HG03521 (cell line): ENCODE results near the gene LMF1.
"Not testable (repeated sequence)": the region's sequence is repeated elsewhere in the genome, so short reads cannot be mapped to it uniquely, and the experiment has no call there.

Experiments
- ATAC-seq: cut with Tn5 transposase; IDR thresholded peaks from one replicate; pipeline ENCODE4 v1.9.1; 2021; ENCODE audit warnings: mild to moderate bottlenecking, moderate library complexity; ENCODE audit not compliant: unreplicated experiment

LMF1 gene

GRCh38 chr16:820044-820408 is 150.8 kb downstream of the LMF1 start:
- ATAC-seq: not testable (repeated sequence)

GRCh38 chr16:819336-820043 is 151.3 kb downstream of the LMF1 start:
- ATAC-seq: no peak

- ATAC-seq: no peak
These were observed 152.2 kb downstream of the LMF1 start for GRCh38 chr16:818592-818991.

- ATAC-seq: no peak
These were observed 152.7 kb downstream of the LMF1 start for GRCh38 chr16:818132-818531.

GRCh38 chr16:817001-817906 is 153.5 kb downstream of the LMF1 start:
- no peak for ATAC-seq

GRCh38 chr16:815861-816260 is 154.9 kb downstream of the LMF1 start:
- no peak for ATAC-seq

GRCh38 chr16:814974-815373 is 155.8 kb downstream of the LMF1 start:
- no peak for ATAC-seq

- ATAC-seq: no peak
These were observed 156.8 kb downstream of the LMF1 start for GRCh38 chr16:813916-814412.

GRCh38 chr16:813204-813915 is 157.4 kb downstream of the LMF1 start:
- ATAC-seq: no peak

- ATAC-seq: no peak
These were observed 162.7 kb downstream of the LMF1 start for GRCh38 chr16:808085-808386.

GRCh38 chr16:807347-808084 is 163.3 kb downstream of the LMF1 start:
- peak; percentile 90 for ATAC-seq

GRCh38 chr16:805474-805873 is 165.3 kb downstream of the LMF1 start:
- no peak for ATAC-seq

- no peak for ATAC-seq
These were observed 166.4 kb downstream of the LMF1 start for GRCh38 chr16:804193-805048.

GRCh38 chr16:803754-804080 is 167.1 kb downstream of the LMF1 start:
- no peak for ATAC-seq
